Measurements from ENCODE around the gene NYAP1.
A peak's percentile ranks its signal among the peaks of the same experiment; 100 is the strongest.
"Not testable (repeated sequence)": the region's sequence is repeated elsewhere in the genome, so short reads cannot be mapped to it uniquely, and the experiment has no call there.

Gene NYAP1

DNA sequence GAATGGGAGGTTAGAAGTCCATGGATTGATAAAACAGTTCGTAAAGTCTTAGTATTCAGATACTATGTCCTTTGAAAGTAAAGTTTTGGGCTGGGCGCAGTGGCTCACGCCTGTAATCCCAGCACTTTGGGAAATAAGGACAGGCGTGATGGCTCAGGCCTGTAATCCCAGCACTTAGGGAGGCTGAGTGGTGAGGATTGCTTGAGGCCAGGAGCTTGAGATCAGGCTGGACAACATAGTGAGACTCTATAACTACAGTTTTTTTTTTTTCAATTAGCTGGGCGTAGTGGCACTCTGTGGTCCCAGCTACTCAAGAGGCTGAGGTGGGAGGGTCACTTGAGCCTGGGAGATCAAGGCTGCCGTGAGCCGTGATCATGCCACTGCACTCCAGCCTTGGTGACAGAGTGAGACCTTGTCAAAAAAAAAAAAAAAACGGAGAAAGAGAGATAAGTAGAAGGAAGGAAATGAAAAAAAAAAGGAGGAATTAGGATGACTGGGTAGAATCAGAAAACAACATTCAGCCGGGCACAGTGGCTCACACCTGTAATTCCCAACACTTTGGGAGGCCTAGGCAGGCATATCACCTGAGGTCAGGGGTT, 29.6 kb downstream of the NYAP1 start:
- no peak for DNase-seq

DNA sequence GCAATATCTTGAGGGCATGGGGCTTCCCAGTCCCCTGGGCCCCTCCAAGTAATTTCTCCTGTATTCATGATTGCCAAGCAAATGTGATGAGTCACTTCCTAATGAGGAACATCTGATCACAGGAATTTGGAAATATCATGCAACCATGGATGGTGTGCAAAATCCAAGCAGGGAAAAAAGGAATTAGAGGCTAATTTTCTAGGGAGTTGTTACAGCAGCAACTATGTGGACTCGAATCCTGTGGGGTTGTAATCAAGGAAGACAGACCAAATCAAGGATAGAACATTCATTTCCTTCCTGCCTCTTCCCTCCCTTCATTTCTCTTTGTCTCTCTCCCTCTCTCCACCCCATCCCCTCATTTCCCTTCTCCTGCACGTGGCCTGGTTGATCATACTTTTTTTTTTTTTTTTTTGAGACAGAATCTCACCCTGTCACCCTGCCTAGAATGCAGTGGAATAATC, 31.4 kb downstream of the NYAP1 start:
- DNase-seq: no peak

DNA sequence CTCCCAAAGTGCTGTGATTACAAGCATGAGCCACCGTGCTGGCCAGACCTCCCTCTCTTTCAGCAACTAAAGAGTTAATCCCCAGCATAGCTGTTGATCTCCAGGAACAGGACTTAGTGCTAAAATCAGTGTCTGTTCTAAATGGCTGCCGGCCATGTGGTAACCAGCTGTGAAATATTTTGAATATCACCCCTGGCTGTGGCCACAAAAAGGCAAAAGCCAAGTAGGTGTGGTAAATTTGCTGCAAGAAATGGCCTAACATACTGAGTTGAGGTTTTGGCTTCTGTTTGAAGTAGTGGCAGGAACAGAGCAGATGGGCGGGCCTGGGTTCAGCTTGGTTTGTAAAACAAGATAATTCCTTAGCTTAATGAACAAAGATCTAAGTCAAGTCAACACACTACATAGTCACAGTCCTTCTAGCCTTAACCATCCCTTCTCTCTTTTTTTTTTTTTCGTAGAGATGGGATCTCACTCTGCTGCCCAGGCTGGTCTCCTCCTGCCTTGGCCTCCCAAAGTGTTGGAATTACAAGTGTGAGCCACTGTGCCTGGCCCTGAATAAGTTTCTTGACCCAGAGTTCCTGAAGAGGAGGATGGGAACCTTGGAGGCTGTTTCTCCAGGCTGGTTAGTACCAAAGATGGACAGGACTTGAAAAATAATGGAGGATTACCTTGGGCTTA, 32.5 kb downstream of the NYAP1 start:
- DNase-seq: no peak

DNA sequence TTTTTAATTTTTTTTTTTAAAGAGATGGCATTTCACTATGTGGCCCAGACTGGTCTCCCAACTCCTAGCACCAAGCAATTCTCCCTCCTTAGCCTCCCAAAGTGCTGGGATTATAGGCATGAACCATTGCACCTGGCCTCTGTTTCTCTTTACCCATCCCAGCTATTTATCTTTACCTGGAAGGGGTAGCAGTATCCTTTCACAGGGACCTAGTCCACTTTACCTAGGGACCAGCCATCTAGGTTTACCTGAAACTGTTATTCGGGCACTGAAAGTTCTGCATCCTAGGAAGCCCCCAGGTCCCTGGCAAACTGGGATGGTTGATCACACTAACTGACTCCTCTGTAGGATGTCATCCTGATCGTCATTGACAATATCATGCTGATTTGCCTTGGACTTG, 33.6 kb downstream of the NYAP1 start:
- DNase-seq: no peak

DNA sequence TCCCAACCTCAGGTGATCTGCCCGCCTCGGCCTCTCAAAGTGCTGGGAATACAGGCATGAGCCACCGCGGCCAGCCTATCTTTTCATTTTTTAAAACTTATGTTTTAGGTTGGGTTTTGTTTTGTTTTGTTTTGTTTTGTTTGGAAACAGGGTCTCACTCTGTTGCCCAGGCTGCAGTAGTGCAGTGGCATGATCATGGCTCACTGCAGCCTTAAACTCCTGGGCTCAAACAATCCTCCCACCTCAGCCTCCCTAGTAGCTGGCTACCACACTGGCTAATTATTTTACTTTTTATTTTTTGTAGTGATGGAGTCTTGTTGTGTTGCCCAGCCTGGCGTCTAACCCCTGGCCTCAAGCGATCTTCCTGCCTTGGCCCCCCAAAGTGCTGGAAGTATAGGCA, 35.9 kb downstream of the NYAP1 start:
- DNase-seq: no peak

DNA sequence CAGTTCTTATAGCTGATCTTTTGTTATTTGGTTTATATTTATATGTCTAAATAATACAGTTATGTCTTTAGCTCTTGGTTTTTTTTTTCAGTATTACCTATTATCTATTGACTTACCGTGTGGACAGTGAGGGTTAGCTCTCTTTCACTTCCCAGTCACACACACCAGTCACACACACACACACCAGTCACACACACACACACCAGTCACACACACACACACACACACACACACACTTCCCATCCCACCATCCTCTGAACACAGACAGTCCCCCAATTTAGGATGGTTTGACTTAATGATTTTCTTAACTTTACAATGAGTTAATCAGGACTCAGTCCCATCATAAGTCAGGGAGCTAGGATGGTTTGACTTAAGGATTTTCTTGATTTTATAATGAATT, 36.4 kb downstream of the NYAP1 start:
- no peak for DNase-seq

DNA sequence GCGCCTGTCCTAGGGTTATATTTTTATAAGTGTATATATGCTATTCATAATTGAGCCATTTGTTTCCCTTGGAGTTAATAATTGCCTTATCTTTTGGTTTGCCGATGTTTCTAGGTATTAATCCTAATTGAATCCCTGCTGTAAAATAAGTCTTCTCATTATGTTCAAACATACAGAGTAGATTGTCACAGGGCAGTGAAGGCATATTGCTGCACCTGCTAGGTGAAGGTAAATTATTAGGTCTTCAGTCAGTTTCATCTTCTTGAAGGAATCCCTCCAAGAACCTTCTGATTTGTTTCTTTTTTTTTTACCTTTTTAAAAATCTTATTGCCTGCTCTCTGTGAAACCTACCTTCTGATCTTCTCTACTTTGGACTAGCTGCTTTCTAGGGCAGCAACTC, 37.3 kb downstream of the NYAP1 start:
- no peak for DNase-seq

DNA sequence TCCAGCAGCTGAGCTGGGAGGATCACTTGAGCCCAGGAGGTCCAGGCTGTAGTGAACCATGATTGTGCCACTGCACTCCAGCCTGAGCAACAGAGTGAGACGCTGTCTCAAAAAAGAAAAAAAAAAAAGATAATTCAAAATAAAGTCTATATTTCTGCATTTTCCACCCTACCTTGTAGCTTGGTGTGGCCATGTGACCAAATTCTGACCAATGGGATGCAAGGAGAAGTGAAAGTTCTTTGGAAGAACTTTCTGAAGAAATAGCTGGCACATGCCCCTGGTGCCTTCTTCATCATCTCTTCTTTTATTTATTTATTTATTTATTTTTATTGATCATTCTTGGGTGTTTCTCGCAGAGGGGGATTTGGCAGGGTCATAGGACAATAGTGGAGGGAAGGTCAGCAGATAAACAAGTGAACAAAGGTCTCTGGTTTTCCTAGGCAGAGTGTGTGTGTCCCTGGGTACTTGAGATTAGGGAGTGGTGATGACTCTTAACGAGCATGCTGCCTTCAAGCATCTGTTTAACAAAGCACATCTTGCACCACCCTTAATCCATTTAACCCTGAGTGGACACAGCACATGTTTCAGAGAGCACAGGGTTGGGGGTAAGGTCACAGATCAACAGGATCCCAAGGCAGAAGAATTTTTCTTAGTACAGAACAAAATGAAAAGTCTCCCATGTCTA, 38.3 kb downstream of the NYAP1 start:
- DNase-seq: not testable (repeated sequence)

DNA sequence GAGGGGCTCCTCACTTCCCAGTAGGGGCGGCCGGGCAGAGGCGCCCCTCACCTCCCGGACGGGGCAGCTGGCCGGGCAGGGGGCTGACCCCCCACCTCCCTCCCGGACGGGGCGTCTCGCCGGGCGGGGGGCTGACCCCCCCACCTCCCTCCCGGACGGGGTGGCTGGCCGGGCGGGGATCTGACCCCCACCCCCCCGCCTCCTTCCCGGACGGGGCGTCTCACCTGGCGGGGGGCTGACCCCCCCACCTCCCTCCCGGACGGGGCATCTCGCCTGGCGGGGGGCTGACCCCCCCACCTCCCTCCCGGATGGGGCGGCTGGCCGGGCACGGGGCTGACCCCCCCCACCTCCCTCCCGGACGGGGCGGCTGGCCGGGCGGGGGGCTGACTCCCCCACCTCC, 39.5 kb downstream of the NYAP1 start:
- DNase-seq: not testable (repeated sequence)

DNA sequence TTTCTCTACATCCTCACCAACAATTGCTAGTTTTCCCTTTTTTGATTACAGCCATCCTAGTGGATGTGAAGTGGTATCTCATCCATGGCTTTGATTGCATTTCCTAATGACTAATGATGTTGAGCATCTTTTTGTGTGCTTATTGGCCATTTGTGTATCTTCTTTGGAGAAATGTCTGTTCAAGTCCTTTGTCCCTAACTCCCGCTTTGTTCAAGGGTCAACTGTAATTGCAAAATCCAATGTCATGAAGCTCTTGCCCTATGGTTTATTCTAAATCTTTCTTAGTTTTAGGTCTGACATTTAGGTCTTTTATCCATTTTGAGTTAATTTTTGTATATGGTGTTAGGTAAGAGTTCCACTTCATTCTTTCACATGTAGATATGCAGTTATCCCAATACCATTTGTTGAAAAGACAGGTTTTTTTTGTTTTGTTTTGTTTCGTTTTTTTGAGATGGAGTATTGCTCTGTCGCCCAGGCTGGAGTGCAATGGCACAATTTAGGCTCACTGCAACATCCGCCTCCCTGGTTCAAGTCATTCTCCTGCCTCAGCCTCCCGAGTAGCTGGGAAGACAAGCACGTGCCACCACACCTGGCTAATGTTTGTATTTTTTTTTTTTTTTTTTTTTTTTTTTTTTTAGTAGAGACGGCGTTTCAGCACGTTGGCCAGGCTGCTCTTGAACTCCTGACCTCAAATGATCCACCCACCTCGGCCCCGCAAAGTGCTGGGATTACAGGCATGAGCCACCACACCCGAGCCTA, 44.6 kb downstream of the NYAP1 start:
- DNase-seq: not testable (repeated sequence)

DNA sequence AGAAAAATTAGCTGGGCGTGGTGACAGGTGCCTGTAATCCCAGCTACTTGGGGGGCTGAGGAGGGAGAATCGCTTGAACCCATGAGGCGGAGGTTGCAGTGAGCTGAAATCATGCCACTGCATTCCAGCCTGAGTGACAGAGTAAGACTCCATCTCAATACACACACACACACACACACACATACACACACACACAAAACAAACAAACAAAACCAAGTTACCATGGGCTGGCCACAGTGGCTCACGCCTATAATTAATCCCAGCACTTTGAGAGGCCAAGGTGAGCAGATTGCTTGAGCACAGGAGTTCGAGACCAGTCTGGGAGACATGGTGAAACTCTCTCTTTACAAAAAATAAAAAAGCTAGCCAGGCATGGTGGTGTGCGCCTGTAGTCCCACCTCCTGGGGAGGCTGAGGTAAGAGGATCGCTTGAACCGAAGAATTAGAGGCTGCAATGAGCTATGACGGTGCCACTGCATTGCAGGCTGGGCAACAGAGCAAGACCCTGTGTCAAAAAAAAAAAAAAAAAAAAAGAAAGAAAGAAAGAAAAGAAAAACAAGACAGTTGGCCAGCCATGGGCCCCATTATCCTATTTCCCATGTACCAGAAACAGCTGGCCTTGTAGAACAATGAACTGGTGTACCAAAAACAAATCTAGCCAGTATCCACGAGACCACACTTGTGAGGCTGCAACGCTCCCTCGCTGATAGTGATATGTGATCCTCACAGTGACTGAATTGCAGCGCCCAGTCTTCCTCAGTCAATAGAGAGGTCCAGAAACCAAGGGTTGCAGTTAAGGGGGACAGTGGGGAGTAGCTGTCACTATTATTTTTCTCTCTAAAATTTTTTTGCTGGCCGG, 48.7 kb downstream of the NYAP1 start:
- DNase-seq: no peak

DNA sequence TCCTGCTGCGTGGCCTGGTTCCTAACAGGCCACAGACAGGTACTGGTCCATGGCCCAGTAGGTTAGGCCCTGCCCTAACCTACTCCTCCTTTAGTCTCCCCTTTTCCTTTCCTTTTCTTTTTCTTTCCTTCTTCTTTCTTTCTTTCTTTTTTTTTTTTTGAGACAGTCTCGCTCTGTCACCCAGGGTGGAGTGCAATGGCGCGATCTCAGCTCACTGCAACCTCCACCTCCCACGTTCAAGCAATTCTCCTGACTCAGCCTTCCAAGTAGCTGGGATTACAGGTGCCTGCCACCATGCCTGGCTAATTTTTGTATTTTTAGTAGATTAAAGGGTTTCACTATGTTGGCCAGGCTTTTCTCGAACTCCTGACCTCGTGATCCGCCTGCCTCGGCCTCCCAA, 52.3 kb downstream of the NYAP1 start:
- DNase-seq: not testable (repeated sequence)

DNA sequence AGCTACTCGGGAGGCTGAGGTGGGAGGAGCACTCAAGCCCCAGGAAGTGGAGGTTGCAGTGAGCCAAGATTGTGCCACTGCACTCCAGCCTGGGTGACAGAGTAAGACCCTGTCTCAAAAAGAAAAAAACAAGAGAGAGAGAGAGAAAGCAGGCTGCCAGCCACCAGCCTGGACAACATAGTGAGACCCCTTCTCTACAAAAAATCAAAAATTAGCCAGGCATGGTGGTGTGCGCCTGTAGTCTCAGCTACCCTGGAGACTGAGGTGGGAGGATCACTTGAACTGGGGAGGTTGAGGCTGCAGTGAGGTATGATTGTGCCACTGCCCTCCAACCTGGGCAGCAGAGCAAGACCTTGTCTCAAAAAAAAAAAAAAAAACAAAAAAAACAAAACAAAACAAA, 53.0 kb downstream of the NYAP1 start:
- DNase-seq: not testable (repeated sequence)

DNA sequence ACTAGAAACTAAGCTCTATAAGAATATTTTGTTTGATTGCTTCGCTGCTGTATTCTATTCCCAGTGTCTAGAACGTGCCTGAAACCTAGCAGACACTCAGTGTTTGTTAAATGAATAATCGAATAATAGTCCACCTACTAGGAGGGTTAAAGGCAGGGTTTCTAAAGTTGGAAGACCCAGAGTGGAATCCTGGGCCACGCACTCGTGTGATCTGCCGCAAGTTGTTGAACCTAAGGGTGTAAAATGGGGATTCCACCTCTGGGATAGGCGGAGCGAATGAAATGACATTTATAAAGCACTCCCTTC, 54.6 kb downstream of the NYAP1 start:
- DNase-seq: no peak

DNA sequence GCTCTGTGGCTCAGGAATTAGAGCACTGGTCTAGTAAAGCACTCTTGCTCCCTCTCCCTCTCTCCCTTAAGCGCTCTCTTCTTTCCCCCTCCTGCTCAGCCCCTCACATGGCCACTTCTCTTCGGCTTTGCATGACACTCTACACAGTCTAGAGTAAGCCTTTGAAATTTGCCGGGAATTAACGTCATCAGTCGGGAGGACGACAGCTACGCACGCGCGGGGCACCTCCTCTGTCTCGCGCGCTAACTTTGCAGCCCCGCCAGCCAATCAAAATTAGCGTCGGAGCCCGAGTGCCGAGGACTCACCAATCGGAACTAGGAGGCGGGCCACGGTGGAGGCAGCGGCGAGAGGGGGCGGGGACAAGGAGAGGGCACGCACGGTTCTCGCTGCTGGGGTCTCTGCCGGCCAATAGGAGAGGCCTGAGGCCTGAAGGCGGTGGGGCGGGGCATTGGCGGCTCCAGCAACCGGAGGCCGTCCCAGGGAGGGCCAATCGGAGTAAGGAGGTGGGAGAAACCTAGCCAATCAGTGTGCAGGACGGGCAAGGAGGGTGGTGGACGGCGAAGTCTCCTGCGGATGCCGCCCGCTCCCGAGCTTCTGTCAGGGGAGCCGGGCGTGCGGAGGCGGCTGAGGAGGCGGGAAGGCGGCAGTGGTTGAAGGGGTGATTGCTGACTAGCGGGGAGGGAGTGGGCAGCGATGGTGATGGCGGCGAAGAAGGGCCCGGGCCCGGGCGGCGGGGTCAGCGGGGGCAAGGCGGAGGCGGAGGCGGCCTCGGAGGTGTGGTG, 55.1 kb downstream of the NYAP1 start, which contains the start of gene AGFG2:
AGFG2 (plus strand) TSS at position 550 of the 782 bp plus-strand sequence; CDS start at position 694, 144 bp downstream.
- DNase-seq: peak; percentile 87

DNA sequence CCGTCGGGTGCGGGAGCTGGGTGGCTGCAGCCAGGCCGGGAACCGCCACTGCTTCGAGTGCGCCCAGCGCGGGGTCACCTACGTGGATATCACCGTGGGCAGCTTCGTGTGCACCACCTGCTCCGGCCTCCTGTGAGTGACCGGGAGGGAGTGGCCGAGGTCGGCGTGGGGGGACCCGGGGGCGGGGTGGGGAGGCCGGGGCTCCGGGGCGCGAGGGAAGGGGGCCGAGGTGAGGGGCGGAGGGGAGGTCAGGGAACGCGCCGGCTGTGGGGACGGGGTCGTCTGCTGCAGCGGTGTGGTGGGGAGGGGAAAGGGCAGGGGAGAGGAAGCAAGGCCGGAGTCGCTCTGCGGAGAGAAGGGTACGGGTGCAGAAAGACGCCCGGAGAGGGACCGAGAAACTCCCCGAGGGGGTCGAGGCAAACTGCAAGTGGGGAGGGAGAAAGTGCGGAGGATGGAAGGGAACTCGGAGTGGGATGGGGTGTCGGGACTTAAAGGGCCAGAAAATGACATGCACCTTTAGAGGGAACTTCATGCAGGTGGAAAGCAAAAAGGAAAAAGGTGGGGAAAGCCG, 55.8 kb downstream of the NYAP1 start:
- DNase-seq: peak; percentile 42

DNA sequence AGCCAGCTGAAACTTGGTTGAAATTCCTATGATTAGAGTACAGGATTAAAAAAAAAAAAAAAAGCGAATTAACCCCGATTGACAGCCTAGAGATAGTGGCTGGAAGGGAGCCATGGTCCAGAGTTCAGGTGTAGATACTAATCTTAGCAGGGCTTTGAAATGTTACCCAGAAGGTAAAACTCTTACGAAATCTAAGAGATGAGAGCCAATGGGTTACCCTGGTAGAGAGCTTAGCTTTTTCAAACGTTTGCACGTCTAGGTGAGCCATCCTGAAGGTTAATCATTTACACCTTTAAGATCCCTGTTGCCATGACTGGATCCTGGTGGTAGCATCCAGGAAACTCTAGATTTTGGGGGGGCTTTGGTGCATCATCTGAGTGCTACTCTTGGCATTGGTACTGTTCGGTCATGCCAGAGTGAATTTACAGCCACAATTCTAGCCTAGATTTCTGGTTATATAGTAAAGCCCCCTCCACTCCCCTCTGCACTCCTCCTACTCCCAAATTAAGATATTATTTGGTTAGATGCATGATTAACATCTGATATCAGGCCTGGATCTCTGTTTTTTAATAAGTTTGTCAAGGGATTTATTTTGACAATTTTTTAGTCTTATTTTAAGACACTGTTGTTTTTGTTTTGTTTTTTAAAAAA, 56.5 kb downstream of the NYAP1 start:
- DNase-seq: no peak

DNA sequence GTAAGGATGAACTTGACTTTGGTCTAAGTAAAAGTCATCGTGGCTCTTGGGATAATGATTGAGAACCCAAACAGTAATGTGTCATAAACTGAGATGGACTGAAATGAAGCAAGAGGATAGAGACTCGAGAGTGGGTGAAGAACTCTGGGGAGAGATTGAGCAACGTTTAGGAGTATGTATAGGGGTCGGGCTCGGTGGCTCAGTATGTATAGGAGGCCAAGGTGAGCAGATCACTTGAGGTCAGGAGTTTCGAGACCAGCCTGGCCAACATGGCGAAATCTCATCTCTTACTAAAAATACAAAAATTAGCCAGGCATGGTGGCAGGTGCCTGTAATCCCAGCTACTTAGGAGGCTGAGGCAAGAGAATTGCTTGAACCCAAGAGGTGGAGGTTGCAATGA, 57.6 kb downstream of the NYAP1 start:
- not testable (repeated sequence) for DNase-seq

DNA sequence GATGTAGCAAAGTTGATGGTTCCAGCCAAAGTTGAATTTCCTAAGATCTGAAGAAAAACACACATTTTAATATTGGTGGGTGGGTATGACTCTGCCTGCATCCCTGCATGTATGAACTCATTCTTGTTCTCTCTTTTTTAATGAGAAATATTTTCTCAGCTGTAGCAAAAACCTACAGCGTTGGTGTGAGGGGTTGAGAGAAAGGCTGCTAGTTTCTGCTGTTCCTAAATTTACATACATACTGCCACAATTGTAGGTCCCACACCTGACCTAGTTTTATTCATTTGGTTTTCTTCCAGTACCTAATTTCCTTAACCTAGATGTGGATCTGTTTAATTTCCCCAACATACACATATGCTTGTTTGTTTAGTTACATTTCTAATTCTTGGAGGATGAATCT, 59.9 kb downstream of the NYAP1 start:
- no peak for DNase-seq

DNA sequence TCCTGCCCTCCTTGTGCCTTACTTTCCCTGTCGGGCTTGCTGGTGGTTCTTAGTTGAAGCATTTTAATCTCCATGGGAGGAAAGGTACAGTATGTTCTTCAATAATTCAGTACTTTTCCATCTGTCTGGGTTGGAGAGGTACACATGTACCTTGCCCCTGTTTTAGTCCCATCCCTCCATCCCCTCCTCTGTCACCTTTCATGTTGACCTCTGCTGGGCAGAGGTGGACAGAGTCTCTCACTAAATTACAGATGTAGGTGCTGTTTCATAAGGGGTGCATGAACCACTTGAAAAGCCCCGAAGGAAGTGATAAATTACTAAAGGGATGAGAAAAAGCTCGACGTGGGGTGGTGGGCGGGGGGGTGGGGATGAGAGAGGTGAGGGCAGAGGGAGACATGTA, 60.7 kb downstream of the NYAP1 start:
- DNase-seq: no peak
